Adrenal gland (tissue), 5 donors: Measurements from ENCODE around the gene SLAMF8.

Experiments
- POLR2A ChIP-seq, 2 donors: fragments of 450-650 bp; IDR thresholded peaks; one replicate each; pipeline ENCODE4 v1.6.1; 2017; ENCODE audit warnings: antibody characterized with exemption in 2 of 2, mild to moderate bottlenecking in 2 of 2, moderate library complexity in 1 of 2
- TF ChIP-seq, protein P1 (sequence below), 6 experiments: fragments of 450-650 bp in 4 of 6; fragments of 200-600 bp in 2 of 6; sonication (generic) in 1 of 6; IDR thresholded peaks; 1 replicate in 5 of 6; 2 replicates in 1 of 6; pipeline versions ENCODE4 v1.5.1 to v1.8.0; 2016 to 2021; ENCODE audit warnings: antibody characterized with exemption in 6 of 6, mild to moderate bottlenecking in 2 of 6, moderate library complexity in 1 of 6
- donor health status: DM: no; HTN: no; CAD: no.

- TF ChIP-seq, protein P1, sequence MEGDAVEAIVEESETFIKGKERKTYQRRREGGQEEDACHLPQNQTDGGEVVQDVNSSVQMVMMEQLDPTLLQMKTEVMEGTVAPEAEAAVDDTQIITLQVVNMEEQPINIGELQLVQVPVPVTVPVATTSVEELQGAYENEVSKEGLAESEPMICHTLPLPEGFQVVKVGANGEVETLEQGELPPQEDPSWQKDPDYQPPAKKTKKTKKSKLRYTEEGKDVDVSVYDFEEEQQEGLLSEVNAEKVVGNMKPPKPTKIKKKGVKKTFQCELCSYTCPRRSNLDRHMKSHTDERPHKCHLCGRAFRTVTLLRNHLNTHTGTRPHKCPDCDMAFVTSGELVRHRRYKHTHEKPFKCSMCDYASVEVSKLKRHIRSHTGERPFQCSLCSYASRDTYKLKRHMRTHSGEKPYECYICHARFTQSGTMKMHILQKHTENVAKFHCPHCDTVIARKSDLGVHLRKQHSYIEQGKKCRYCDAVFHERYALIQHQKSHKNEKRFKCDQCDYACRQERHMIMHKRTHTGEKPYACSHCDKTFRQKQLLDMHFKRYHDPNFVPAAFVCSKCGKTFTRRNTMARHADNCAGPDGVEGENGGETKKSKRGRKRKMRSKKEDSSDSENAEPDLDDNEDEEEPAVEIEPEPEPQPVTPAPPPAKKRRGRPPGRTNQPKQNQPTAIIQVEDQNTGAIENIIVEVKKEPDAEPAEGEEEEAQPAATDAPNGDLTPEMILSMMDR (IDR thresholded peaks at IDR 0.05): no peak
- no peak for TF ChIP-seq POLR2A (IDR thresholded peaks at IDR 0.05)
Measured at GRCh38 chr1:159879136-159879535, 52.5 kb downstream of the SLAMF8 start.
